B cell (primary cell): ENCODE results near the gene POLR1D.

ENCODE experiments used
- CTCF ChIP-seq: fragments of 200-600 bp; IDR thresholded peaks from one replicate; pipeline ENCODE4 v1.8.0; 2022; ENCODE audit warnings: antibody characterized with exemption, mild to moderate bottlenecking
- EZH2 ChIP-seq: IDR thresholded peaks from 2 replicates; pipeline ENCODE4 v1.6.1; 2012; ENCODE audit warnings: borderline replicate concordance, low read depth, mild to moderate bottlenecking, moderate library complexity, low read length; ENCODE audit not compliant: insufficient read depth, poor library complexity, severe bottlenecking

DNA sequence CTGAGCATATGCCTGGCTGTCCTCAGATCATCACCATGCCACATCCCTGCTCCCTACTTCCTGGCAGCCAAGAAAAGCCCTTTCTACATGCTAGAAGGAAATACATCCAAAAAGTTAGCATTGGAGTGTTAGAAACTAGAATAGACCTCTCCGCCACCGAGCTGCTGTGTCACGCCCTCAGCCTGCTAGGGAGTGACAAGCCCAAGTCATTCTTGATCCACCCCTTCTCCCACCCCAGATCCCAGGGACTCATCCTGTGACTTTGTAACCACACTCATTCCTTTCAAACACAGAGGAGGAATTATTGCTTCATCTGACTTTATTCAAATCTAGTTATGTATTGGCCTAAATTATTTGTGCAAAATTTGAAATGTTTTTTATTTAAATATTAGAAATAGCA is 45.3 kb downstream of the POLR1D start:
- TF ChIP-seq CTCF: no peak
- TF ChIP-seq EZH2: no peak
